GM19351 (cell line): Measurements from ENCODE around the gene MAGI1.
"Not testable (repeated sequence)": the region's sequence is repeated elsewhere in the genome, so short reads cannot be mapped to it uniquely, and the experiment has no call there.

Experiments used
- ATAC-seq: cut with Tn5 transposase; IDR thresholded peaks from one replicate; pipeline ENCODE4 v1.9.1; 2021; ENCODE audit warnings: mild to moderate bottlenecking, moderate library complexity; ENCODE audit not compliant: unreplicated experiment

The MAGI1 gene

DNA sequence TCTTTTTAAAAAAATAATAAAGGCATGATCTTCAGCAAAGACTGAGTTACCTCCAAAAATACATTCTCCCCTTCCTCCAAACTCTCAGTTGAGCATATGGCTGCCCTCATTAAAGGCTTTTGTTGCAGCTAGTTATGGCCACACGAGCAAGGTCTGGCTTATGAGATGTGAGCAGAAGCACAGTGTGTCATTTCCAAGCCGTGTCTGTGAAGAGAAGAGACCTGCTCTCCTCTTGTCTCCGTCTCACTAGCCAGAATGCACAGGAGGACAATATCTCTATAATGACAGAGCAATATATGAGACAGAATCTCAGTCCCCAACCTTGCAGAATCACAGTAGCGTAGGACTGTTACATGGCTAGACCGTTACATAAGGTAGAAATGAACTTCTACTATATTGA, 152.3 kb downstream of the MAGI1 start:
- ATAC-seq: no peak

DNA sequence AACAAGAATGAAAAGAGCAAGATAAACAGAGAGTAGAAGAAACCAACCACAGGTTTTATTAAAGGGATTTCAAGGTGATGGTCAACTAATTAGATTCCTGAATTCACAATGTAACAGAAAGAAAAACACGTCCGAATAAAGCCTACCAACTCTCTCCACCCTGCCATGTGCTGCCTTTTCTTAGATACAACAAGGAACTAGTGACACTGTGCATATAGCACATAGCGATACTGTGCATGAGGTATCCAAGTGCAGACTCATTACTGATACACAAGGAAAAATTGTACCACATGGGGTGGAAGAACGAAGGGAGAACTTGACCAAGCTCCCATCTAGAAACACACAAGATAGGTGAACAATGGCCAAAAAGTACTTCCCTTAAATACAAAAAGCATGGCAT, 154.6 kb downstream of the MAGI1 start:
- ATAC-seq: no peak

DNA sequence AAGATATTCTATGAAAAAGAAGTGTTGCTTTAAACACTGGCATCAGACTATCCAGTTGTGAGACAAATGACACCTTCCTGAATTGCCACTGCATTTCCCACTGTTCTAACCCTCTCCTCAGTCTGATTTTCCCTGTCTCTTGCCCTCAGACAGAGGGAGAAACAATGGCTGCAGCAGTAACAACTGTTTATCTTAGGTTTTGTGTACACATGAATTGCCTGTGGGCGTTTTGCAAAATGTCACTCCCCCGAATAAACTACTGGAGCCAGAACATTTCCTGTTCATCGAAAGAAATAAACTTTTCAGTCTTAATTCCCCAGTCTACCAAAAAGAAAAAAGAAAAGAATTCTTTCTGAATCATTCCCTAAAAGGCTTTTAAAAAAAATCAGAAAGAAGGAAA, 155.1 kb downstream of the MAGI1 start:
- ATAC-seq: no peak

DNA sequence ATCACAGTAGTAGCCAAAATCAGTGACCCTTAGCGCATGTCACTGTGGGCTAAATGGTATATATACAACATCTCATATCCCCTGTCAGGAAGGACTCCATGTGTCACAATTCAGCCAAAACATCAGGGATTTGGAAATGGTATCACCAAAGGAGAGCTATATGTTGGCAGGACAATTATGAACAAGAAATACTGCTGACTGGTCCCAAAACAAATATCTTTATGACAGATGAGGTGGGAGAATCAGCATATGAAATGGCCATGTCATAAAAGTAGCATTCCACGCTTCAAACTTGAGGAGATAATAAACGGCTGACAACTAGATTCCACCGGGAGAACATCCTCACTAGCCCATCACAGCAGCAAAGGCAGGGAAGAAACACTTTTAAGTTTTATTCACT, 158.4 kb downstream of the MAGI1 start:
- ATAC-seq: no peak

DNA sequence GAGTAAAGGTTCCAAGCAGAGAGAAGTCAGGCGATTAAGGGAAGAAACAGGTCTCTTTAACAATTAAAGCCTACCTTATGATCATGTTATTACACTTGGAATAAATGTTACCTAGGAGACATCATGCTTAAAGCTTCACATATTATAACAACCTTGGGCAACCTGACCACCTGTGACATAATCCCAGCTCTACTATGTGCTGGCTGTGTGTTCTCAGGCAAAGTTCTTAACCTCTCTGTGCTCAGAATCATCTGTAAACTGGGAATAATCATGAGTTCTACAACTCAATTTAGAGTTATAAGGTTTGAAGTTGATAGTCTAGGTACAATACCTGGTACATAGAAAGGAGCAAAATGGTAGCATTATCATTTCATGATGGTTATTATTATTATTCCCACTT, 159.3 kb downstream of the MAGI1 start:
- no peak for ATAC-seq

DNA sequence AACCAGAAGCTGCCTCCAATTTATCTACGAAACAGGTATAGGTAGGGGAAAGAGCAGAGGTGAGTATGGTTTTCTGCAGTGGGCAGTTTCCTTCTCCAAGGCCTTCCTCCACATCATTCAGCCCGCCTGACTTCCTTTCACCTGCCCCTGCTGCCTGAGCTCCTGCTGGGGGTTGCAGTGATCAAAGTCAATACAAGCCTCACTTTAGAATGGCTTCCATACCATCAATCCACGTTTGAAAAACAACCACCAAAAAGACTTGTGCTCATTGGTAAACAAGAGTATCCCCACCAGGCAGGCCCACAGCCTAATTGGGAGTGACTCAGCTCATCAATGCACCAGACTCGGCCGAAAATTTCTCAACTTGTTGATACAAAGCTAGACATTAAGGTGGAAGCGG, 159.9 kb downstream of the MAGI1 start:
- ATAC-seq: no peak

DNA sequence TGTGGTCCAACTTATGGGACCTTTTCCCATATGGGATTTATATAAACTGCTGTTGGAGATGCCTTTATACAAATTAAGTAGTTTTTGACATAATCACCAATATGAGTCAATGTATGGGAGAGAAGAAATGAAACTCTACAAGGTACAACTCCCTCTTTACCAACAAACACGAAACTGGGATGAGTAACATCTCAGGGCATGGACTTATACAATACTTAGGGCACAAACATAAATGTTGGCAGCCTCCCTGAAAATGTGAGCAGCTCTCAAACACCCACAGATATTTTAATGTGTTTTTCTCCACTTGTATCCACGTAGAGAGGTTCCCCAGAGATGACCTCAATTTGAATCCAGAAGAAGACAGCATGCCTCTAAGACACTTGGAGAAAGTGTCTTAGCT, 161.6 kb downstream of the MAGI1 start:
- no peak for ATAC-seq

DNA sequence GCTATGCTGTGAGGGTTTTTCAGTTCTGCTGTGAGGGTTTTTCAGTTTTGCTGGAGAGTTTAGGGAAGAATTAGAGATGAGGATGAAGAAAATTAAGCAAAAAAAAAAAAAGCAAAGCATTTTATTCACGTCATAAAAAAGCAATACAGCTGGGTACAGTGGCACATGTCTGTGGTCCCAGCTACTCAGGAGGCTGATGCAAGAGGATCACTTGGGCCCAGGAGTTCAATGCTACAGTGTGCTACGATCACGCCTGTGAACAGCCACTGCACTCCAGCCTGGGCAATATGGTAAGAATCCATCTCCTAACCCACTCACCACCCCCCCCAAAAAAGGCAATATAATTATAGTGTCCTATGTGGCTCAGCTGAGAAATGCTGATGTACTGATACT, 162.7 kb downstream of the MAGI1 start:
- no peak for ATAC-seq

DNA sequence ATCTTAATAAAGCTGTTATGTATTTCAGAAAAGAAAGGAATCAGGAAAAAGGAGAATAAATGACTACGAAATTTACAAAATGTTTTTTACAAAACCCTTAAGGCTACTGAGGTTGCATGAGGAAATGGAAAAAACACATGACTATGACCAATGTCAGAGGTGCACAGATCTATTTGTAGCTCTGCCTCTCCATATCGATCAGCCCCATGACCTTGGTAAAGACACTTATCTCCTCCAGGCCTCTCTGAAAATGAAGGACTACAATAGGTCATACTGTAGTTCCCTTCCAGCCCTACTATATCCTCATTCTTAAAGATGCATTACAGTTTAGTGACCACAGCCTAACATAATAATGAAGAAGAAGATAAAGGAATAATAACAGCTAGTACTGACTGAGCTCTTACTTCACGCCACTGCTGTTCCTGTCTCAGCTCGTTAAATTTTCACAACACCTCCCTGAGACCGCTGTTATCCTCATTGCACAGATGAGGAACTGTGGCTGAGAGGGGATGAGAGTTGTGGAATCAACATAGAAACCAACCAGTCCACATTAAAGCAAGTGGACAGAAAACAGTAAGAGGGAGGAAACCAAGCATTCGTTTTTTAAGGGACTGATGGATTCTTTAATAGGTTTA, 163.2 kb downstream of the MAGI1 start:
- no peak for ATAC-seq

DNA sequence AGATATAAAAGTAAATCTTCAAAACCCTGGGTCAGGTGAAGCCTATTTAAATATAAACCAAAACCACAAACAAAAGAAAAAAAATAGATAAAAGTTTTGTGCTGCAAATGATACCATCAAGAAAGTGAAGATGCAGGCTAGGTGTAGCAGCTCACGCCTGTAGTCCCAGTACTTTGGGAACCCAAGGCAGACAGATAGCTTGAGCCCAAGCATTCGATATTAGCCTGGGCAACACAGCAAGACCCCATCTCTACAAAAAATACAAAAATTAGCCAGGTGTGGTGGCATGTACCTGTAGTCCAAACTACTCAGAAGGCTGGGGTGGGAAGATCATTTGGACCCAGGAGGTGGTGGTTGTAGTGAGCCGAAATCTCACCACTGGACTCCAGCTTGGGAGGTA, 164.8 kb downstream of the MAGI1 start:
- ATAC-seq: no peak

DNA sequence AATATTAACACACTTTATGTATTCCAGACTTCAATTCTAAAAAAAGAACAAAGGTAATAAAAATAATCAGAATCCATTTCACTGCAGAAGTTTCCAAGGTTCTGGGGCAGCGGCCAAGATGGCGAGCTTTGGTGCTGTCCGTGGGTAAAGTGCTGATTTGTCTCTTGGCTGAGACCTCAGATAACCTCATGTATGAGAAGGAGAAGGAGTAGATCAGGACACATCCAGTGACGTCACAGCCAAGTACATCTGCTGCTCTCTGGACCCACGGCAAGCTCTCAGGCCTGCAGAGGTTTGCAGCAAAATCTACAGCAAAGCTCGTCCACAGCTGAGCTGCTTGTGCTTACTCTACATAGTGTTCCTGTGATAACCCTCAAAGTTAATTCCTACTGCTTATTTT, 165.7 kb downstream of the MAGI1 start:
- ATAC-seq: no peak

DNA sequence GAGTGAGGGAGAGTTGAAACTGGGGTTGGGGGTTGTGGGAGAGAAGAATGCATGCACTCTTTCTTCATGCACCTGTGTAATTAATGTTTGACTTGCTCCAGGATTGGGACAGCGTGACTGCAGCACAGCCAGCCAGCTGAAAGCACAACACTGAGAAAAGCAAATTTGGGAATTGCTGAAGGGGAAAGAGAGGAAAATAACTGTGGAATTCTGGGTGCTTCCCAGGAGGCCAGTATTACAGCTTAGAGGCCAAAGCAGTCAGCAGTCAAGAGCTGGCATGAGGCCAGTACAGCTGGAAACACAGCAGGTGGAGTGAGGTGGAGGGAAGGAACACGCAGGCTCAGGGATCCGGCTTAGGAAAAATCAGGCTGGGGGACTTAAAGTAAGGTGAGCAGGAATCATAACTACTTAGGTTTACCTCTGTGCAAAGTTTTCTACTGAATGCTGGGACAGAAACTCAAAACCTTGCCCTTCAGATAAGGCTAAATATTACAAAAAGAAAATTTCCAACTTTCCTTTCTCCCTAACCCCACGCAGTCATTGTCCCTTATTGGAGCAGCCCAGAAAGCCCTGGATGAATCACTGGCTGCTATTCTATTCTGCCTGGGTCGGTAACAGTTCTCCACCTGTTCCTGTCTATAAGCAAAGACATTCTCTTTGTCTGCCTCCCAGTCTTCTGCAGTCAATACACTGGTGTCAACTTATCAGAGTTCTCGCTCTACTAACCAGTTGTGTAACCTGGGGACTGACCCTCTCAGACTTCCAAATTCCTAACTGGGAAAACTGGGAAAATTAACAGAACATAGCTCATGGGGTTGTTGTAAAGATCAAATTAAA, 167.2 kb downstream of the MAGI1 start:
- ATAC-seq: no peak

DNA sequence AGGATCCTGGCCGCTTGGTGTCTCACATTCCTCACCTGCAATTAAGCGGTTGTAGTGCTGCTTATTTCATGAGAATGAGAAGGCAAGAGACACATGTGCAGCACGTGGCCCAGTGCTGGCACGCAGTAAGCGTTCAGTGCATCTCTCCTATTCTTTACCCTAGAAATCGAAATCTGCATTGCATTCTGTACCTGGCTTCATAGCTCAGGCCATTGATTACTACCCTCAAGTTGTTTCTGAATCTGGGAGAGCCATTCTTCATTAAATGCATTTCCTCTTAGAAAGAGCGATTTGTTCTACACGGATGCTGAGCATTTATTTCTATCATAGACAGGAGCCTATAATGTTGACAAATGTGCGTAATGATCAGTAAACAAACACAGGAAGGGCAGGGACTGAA, 168.9 kb downstream of the MAGI1 start:
- no peak for ATAC-seq

DNA sequence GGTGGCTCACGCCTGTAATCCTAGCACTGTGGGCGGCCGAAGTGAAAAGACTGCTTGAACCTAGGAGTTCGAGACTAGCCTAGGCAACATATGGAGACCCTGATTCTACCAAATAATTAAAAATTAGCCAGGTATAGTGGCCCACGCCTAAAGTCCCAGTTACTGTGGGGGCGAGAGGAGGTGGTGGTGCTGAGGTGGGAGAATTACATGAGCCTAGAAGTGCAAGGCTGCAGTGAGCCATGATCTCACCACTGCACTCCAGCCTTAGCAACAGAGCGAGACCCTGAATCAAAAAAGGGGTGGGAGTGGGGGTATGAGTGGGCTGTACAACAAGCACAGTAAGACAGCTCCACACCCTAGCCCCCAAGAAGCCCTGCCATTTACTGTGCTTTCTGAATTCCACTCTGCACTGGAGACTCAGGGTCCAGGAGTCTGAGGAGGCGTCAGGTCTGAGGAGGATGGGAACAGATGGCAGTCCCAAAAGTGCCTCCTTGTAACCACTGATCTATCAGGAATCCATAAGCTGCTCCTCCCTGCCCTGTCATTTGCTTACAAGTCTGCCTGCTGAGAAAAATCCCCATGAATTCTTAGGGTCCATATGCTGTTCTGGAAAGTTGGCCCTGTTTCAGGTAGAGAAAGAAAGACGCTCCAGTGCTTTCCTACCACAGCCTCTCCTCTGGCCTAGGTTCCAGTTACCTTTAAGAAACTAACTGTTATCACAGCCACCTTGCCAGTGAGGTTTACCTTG, 171.1 kb downstream of the MAGI1 start:
- ATAC-seq: no peak

DNA sequence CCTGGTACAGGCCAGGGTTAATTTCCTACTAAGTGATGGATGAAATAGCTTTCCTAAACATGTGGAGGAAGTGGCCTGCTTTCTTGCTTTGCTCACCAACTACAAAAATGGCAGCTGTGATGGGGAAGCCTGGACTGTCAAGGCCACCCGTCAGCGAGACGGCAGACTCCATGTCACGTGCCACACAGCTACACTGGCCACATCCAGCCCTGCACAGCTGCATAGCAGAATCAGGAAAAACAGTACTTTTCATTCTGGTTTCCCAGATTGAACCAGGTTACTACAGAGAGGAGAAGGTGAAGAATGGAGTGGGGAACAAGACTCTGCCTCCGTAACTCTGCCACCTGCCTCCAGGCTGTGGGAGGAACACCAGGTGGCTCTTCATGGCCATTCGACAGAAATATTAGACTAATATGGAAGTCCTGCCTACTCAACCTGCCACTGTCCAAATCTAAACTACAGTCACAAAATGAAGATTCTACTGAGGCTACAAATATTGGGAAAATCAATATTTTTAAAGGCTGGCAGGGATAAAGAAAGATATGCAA, 174.3 kb downstream of the MAGI1 start:
- ATAC-seq: no peak

DNA sequence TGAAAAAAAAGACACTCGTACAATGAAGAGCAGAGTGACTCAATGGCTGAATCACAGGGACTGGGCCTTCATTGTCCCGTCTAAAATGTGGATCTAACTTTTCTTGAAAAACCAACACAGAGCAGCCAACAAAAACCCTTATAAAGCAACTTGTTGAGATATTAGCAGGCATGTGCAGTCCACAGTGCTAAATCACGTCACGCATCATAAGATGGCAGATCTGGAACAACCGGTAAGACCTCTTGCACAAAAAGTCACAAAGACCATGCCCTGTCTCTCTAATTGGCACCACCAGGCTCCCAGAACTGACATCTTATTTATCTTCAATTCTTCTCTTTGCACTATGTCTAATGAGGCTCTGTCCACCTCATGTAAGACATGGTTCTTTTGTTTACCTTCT, 177.0 kb downstream of the MAGI1 start:
- ATAC-seq: no peak

DNA sequence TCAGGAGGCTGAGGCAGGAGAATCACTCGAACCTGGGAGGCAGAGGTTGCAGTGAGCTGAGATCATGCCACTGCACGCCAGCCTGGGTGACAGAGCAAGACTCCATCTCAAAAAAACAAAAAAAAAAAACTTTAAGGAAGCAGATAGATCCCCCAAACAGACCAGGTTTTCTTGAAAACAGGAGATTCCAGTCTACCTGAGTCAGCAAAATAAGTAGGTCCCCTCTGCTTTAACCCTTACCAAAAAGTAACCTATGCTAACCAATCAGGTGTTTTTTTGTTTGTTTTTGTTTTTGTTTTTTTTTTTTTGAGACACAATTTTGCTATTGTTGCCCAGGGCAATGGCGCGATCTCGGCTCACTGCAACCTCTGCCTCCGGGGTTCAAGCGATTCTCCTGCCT, 179.1 kb downstream of the MAGI1 start:
- not testable (repeated sequence) for ATAC-seq

DNA sequence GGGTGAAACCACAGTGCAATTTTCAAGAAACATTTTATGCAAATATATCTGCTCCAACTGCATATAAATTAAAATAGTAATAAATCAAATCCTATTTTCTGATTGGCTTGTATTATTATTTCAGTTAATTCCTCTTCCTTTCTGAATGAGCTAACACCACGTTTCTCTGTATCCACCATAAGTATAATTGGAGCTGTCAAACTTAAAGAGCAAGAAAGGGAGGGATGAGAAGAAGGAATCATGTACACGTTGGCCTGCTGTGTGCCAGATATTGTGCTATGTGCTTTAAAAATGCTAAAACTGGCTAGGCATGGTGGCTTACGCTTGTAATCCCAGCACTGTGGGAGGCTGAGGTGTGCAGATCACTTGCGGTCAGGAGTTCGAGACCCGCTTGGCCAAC, 180.0 kb downstream of the MAGI1 start:
- ATAC-seq: no peak

DNA sequence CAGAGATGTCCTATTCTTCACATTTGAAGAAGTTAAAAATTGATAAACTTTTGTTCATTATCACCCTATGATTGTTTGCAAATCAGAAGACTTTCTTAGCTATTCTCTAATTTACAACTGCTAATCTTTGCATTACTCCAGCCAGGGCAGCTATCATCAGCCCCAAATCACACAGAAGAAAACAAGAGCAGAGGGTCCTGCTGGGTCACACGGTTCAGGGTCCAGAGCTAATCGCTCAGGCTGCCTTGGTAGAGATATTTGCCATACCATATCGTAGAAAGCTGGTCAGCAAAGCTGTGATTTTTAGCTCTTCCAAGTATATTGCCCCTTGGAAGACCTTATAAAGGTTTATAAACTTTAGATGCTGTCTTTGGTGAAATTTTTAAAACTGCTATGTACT, 181.4 kb downstream of the MAGI1 start:
- ATAC-seq: no peak

DNA sequence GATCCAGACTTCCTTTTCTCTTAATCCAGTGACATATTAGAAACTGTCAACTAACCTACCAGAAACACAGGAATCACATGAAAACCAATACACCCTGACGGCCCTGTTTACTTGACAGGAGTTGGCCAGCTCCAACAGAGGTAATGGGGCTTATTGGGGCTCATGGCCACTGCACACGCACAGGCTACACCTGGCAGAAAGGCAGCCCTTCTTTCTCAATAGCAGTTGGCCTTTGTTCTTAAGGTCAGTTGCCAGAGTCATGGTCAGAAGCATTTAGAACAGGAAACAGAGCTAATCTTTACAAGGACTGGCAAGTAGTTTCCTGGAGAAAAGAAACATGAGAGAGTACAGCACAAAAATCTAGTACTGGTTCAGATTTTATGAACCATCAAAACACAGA, 181.8 kb downstream of the MAGI1 start:
- ATAC-seq: no peak

DNA sequence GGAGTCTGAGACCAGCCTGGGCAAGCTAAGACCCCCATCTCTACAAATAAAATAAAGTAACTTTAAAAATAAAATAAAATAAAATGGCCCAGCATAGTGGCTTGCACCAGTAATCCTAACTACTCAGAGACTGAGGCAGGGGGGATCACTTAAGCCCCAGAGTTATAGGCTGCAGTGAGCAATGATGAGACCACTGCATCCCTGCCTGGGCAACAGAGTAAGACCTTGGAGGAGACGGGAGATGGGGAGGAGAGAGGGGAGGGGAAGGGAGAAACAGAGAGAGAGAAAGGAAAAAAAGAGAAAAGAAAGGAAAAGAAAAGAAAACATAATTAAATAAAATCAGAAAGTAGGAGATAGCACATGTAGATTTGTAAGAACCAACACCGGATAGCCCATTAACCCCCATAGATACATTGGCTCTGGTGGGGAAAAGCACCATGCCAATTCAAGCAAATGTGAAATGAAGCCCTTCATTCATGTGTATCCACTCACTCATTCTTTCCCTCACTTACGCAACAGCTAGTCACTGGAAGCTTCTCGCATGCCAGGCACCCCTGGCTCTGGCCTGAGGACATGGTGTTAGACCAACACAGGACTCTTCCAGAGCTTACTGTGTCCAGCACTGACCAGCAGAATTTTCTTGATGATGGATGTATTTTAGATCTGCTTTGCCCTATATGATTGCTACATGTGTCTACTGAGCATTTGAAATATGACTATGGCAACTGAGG, 183.2 kb downstream of the MAGI1 start:
- no peak for ATAC-seq
